HUES64 (cell line): ENCODE measurements around the gene HMCN2.

ENCODE experiments used
- H3K27ac ChIP-seq: 2 replicates; pipeline ENCODE4 v1.7.0; 2013; ENCODE audit warnings: low read depth, low read length, inconsistent platforms
- H3K27me3 ChIP-seq: 2 replicates; pipeline ENCODE4 v1.6.1; 2013; ENCODE audit warnings: mild to moderate bottlenecking, low read length; ENCODE audit not compliant: insufficient read depth
- H3K36me3 ChIP-seq: 2 replicates; pipeline ENCODE4 v1.6.1; 2013; ENCODE audit warnings: mild to moderate bottlenecking, low read length; ENCODE audit not compliant: insufficient read depth
- H3K4me1 ChIP-seq: 2 replicates; pipeline ENCODE4 v1.6.1; 2013; ENCODE audit warnings: mild to moderate bottlenecking, low read length, moderate library complexity; ENCODE audit not compliant: insufficient read depth
- H3K4me3 ChIP-seq: 2 replicates; pipeline ENCODE4 v1.5.1; 2013; ENCODE audit warnings: mild to moderate bottlenecking, low read length, moderate library complexity
- H3K9ac ChIP-seq: 2 replicates; pipeline ENCODE4 v1.6.1; 2013; ENCODE audit warnings: mild to moderate bottlenecking, low read depth, low read length
- H3K9me3 ChIP-seq: 2 replicates; pipeline ENCODE4 v1.6.1; 2013; ENCODE audit warnings: low read depth, low read length; ENCODE audit not compliant: insufficient read depth
- WGBS: fragments of 150-250, 120-280 bp; methylation state at CpG from one replicate; pipeline ENCODE4 v1.1.7; 2013; ENCODE audit warnings: missing lambda C conversion rate; 5-methylcytosine and 5-hydroxymethylcytosine counted together

The HMCN2 gene

DNA sequence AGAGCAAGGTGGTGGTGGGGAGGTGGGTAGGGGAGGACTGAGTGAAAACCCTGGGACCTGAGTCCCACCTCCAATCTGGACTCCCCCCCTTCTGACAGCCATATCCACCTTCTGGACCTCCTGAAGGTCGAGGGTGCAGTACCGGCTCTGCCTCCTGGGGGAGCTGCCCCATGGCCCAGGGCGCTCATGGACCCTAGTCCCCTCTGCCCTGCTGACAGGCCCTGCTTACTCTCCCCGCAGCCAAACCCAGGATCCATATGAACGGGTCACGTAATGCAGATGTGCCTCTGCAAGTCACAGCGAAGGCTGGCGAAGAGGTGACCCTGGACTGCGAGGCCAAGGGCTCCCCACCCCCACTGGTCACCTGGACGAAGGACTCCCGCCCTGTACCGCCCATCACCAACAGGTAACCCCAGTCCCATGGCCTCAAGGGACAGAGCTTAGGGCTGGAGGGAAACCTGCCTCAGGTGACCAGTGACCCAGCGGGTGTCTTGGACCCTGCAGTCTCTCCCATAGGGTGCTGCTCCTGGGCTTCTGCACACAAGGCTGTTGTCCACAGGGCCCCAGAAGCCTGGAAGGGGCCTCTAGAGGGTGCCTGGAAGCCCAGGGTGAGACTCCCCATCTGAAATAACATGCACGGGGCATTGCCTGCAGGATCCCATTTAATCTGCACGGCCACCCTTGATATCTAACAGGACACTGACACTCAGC is 61.7 kb downstream of the HMCN2 start:
- Histone ChIP-seq H3K9me3 (no peaks in the 10 kb centered on the region), H3K4me1 (no peaks in the 10 kb centered on the region; the same call in 1 of the 2 replicates), H3K9ac (no peak overlapping the region; the same call in 1 of the 2 replicates), H3K27me3 (no peaks in the 10 kb centered on the region), H3K36me3 (peaks cover 5% of the 10 kb centered on the region; the same call in 1 of the 2 replicates), H3K27ac (no peak overlapping the region), H3K4me3 (no peak overlapping the region)
- 80% methylated on average over 15 of the region's 15 CpGs for WGBS

DNA sequence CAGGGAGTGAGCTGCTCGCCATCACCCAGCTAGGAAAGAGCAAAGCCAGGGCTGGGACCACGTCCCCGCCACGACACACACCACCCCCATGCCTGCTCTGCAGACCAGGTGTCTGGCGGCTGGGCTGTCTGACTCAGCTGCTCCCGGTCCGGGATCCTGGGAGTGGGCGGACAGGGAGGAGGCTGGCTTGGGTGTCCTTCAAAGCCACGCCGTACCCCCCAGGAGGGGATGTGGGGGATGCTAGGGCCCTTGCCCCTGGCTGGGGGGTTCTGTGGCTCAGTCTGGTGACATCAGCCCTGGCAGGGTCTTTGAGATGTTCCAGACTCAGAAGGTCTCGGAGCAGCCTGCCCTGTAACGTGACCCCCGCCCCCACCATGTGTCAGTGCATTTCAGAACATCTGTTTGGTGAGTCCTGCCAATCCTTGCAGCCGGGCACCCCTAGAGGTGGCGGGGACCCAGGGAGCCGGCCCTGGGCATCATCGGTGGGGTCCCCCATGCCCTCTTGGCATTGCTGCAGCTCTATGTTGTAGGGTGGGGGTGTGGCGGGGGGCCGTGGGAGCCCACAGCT is 62.3 kb downstream of the HMCN2 start:
- Histone ChIP-seq H3K27me3 (no peaks in the 10 kb centered on the region), H3K9me3 (no peaks in the 10 kb centered on the region), H3K4me1 (no peaks in the 10 kb centered on the region; the same call in 1 of the 2 replicates), H3K9ac (no peak overlapping the region), H3K4me3 (no peak overlapping the region), H3K27ac (no peak overlapping the region), H3K36me3 (peaks cover 5% of the 10 kb centered on the region; the same call in 1 of the 2 replicates)
- WGBS: 83% methylated on average over 19 of the region's 19 CpGs

DNA sequence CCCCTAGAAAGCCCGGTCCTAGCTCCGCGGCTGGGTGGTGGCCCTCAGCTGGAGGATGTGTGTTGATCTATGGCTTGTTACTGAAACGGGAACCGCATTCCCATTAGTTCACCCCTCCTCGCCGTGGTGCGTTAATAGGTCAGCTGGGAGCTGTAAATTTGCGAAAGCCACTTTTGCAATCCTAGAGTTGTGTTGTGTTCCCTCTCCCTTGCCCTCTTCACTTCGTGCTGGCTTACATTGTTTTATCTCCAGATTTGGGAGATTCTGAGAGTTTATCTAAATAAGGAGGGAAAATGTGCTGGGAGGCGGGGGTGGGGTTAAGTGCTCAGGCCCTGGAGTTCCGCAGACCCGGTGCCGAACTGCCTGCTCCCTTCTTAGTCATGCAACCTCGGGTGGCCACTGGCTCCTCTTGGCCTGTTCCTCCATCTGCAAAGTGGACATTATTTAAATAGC is 62.8 kb downstream of the HMCN2 start:
- no peaks in the 10 kb centered on the region for H3K27me3 ChIP-seq
- no peaks in the 10 kb centered on the region; the same call in 1 of the 2 replicates for H3K4me1 ChIP-seq
- H3K9me3 ChIP-seq: no peaks in the 10 kb centered on the region
- H3K36me3 ChIP-seq: peaks cover 5% of the 10 kb centered on the region; the same call in 1 of the 2 replicates
- no peak overlapping the region for H3K27ac ChIP-seq
- H3K9ac ChIP-seq: no peak overlapping the region
- H3K4me3 ChIP-seq: no peak overlapping the region
- 59% methylated on average over 15 of the region's 15 CpGs for WGBS

DNA sequence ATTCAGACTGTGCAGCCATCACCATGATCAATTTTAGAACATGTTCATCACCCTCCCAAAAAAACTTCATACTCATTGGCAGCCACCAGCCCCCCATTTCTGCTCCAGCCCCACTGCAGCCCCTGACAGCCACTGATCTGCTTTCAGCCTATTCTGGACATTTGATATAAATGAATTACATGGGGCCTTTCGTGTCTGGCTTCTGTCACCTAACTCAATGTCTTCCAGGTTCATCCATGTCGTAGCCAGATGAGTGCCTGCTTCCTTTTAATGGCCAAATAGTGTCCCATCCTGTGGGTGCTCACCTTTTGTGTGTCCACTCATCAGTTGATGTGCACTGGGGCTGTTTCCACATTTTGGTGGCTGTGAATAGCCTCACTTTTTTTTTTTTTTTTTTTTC is 63.5 kb downstream of the HMCN2 start:
- peaks cover 5% of the 10 kb centered on the region; the same call in 1 of the 2 replicates for H3K36me3 ChIP-seq
- 95% methylated on average over 2 of the region's 2 CpGs for WGBS
- no peaks in the 10 kb centered on the region for H3K9me3 ChIP-seq
- H3K27me3 ChIP-seq: no peaks in the 10 kb centered on the region
- no peak overlapping the region for H3K9ac ChIP-seq
- H3K4me3 ChIP-seq: no peak overlapping the region
- H3K27ac ChIP-seq: no peak overlapping the region
- H3K4me1 ChIP-seq: no peaks in the 10 kb centered on the region; the same call in 1 of the 2 replicates

DNA sequence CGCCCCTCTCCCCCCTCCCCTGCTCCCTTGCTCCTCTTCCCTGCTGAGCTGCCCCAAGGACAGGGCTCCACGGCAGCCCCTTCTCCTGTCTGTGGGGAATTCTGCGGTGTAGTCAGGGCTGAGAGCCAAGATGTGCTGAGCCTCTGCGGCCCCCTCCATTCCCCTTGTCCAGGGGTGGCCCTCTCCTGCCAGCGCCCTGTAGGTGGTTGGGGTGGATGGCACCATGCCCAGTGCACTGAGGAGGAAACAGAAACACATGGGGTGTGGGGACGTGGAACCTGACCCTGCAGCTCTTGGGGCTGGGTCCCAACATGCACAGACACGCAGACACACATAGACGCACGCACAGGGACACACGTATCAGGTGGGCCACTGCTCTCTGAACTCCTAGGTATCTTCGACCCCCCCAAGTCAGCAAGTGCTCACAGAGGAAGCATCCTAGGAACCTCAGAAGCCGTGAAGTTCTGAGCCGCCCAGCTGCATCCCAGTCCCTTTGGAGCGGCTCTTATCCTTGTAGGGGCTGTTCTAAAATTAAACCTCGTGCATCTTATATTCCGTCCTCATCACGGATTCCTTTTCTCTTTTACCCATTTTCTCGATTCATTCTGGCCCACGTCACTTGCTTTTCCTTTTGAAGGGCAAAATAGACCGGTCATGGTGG is 64.8 kb downstream of the HMCN2 start:
- no peaks in the 10 kb centered on the region for H3K27me3 ChIP-seq
- H3K27ac ChIP-seq: no peak overlapping the region
- no peaks in the 10 kb centered on the region for H3K9me3 ChIP-seq
- WGBS: 85% methylated on average over 20 of the region's 20 CpGs
- peaks cover 4% of the 10 kb centered on the region; the same call in 1 of the 2 replicates for H3K36me3 ChIP-seq
- H3K4me3 ChIP-seq: no peak overlapping the region
- H3K4me1 ChIP-seq: no peaks in the 10 kb centered on the region; the same call in 1 of the 2 replicates
- H3K9ac ChIP-seq: no peak overlapping the region

DNA sequence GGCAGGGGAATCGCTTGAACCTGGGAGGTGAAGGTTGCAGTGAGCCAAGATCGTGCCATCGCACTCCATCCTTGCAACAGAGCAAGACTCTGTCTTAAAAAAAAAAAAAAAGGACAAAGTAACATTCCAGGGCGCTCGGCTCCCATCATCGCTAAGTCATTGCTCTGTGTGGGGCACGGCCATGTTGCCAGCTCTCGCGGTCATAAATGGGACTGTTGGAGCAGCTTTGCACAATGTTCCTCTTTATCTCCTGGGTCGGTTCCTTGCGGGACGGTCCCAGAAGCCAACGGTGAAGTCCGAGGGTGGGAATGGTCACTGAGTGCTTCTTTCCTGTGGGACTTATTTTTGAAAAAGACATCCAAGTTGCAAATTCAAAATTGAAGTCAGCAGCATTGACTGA is 65.5 kb downstream of the HMCN2 start:
- Histone ChIP-seq H3K4me3 (no peak overlapping the region), H3K4me1 (no peaks in the 10 kb centered on the region; the same call in 1 of the 2 replicates), H3K9me3 (no peaks in the 10 kb centered on the region), H3K9ac (no peak overlapping the region), H3K27ac (no peak overlapping the region), H3K27me3 (no peaks in the 10 kb centered on the region), H3K36me3 (no peaks in the 10 kb centered on the region)
- WGBS: 95% methylated on average over 14 of the region's 14 CpGs

DNA sequence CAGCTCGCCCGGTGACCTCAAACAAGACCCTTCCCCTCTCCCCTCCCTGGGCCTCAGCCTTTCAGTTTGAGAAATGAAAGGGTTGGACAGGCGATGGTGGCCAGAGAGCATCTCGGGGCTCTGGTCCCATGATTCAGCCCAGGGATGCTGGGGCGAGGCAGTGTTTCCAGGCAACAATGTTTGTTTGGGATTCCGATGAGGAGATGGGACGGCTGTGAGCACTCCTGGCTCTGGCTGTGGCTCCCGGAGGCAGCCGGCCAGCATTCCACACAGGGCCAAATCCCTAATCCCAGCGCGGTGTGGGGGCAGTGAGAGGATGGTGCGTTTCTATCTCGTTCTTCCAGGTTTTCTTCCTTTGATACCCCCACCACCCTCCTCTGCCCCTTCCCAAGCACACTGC is 66.0 kb downstream of the HMCN2 start:
- 83% methylated on average over 13 of the region's 13 CpGs for WGBS
- Histone ChIP-seq H3K4me1 (no peaks in the 10 kb centered on the region; the same call in 1 of the 2 replicates), H3K27ac (no peak overlapping the region; the same call in 1 of the 2 replicates)

DNA sequence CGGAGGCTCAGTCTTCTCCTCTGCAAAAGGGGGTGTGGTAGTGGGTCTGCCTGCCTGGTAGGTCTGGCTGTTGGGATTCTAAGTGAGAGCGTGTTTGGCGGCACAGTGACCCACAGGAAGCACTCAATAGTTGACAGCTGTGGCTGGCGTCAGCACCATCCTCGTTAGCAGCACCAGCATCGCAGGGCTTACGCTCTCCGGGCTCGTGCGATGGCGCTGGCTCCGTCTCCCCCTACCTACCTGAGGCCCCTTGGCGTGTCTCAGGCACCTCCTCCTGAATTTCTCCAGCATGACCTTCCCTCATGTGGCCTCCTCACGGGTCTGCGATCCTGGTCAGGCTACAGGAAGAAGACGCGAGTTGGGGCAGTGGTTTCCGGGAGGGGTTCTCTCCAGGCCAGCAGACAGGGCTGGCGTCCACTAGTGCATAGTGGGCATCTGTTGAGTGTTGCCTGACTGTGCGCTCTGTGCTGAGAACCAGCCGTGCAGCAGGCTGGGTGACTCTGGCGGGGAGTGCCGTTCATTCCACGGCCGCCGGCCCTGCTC is 66.9 kb downstream of the HMCN2 start:
- Histone ChIP-seq H3K4me1 (no peaks in the 10 kb centered on the region; the same call in 1 of the 2 replicates), H3K9ac (no peak overlapping the region), H3K27ac (no peak overlapping the region), H3K27me3 (no peaks in the 10 kb centered on the region), H3K9me3 (no peaks in the 10 kb centered on the region), H3K4me3 (no peak overlapping the region), H3K36me3 (no peaks in the 10 kb centered on the region)
- WGBS: 93% methylated on average over 26 of the region's 26 CpGs

More for the DNA sequence above, 66.0 kb downstream of the HMCN2 start:
- no peaks in the 10 kb centered on the region for H3K36me3 ChIP-seq
- no peaks in the 10 kb centered on the region for H3K27me3 ChIP-seq
- no peak overlapping the region for H3K4me3 ChIP-seq
- H3K9me3 ChIP-seq: no peaks in the 10 kb centered on the region
- no peak overlapping the region for H3K9ac ChIP-seq

DNA sequence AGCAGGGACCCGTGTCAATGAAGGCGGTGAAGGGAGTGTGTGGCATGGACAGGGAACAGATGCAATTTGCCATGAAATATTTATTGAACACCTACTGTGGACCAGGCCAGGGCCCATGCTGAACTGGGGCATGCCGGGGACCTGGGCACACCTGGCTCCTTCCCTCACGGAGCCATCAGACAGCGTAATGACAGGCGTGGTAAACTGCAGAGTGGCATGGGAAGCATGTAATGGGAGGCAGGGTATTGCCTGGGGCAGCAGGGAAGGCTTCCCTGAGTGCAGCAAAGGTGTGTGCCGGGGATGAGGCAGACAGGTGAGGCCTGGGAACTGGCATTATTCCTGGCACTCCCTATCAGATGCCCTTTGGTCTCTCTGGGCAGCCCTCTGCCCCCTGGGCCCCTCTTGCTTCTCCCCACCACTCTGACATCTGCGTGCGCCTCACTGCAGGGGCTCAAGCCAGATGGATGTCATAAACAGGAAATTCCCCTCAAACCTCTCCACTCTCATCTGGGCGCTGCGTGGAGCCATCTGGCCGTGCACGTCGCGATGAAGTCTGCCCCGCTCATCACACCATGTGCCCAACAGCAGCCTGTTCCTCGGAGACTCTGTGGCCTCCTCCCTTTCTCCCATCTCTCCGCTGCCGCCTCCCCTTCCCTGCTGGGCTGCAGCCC is 67.6 kb downstream of the HMCN2 start:
- Histone ChIP-seq H3K27ac (no peak overlapping the region), H3K9me3 (no peaks in the 10 kb centered on the region), H3K4me1 (no peaks in the 10 kb centered on the region; the same call in 1 of the 2 replicates), H3K27me3 (no peaks in the 10 kb centered on the region), H3K4me3 (no peak overlapping the region), H3K36me3 (no peaks in the 10 kb centered on the region), H3K9ac (no peak overlapping the region)
- WGBS: 83% methylated on average over 19 of the region's 19 CpGs

DNA sequence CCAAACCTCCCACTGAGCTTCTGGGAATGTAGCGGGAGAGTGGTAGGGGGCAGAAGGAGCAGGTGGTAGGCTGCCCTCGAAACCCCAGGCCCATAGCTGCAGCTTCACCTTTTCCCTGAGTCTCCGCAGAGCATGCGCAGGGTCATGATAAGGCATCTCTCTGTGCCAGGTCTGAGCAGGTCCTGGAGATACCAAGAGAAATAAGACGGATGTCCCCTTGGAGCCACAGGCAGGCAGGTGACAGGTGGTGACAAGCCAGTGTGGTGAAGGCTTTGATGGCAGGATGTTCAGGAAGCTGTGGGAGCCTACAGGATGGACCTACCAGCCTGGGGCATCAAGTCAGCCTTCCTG is 68.1 kb downstream of the HMCN2 start:
- Histone ChIP-seq H3K4me3 (no peak overlapping the region), H3K9me3 (no peaks in the 10 kb centered on the region), H3K27me3 (no peaks in the 10 kb centered on the region), H3K4me1 (no peaks in the 10 kb centered on the region), H3K27ac (no peak overlapping the region), H3K36me3 (no peaks in the 10 kb centered on the region), H3K9ac (no peak overlapping the region)
- 92% methylated on average over 5 of the region's 5 CpGs for WGBS
